PC-9 (cell line): ENCODE measurements around the gene KCNN1.
"Not testable (repeated sequence)": the region's sequence is repeated elsewhere in the genome, so short reads cannot be mapped to it uniquely, and the experiment has no call there.

Source experiments
- CTCF ChIP-seq: fragments of 200-600 bp; sonication (generic); conservative IDR thresholded peaks from 2 replicates; pipeline ENCODE4 v1.6.1; 2017; ENCODE audit warnings: mixed run types, antibody characterized with exemption, mild to moderate bottlenecking, moderate library complexity
- EZH2 ChIP-seq: fragments of 200-600 bp; sonication (generic); IDR thresholded peaks from 2 replicates; pipeline ENCODE4 v1.8.0; 2017; ENCODE audit warnings: antibody characterized with exemption, low read depth

- not testable (repeated sequence) for TF ChIP-seq CTCF, EZH2
Observed at GRCh38 chr19:18005750-18006149, 38.8 kb downstream of the KCNN1 start.
